Spleen (tissue), 7 donors: Measurements from ENCODE around the gene CREB3L2.

Experiments used
- CTCF ChIP-seq, 11 experiments: fragments of 200-600 bp in 7 of 11; fragments of 450-650 bp in 4 of 11; sonication (generic) in 4 of 11; IDR thresholded peaks in 8 of 11; conservative IDR thresholded peaks in 3 of 11; 1 replicate in 7 of 11; 2 replicates in 4 of 11; pipeline versions ENCODE4 v1.4.0 to v1.8.0; 2016 to 2021; ENCODE audit warnings: antibody characterized with exemption in 11 of 11, inconsistent platforms in 4 of 11, mild to moderate bottlenecking in 1 of 11
- POLR2A ChIP-seq, 3 donors: fragments of 450-650 bp; IDR thresholded peaks; one replicate each; pipeline ENCODE4 v1.5.1; 2017; ENCODE audit warnings: antibody characterized with exemption in 3 of 3, mild to moderate bottlenecking in 1 of 3
- POLR2AphosphoS5 ChIP-seq, 3 donors: sonication (generic); formaldehyde crosslinking; IDR thresholded peaks; one replicate each; pipeline ENCODE4 v1.5.1; 2017; ENCODE audit warnings: antibody characterized with exemption in 3 of 3
- donor health status: DM: no; HTN: no; CAD: no; lungs with moderate emphysema.
- donor health status: DM: no; HTN: no; CAD: no.
- donor health status: DM: no; HTN: no; CAD: no.

DNA sequence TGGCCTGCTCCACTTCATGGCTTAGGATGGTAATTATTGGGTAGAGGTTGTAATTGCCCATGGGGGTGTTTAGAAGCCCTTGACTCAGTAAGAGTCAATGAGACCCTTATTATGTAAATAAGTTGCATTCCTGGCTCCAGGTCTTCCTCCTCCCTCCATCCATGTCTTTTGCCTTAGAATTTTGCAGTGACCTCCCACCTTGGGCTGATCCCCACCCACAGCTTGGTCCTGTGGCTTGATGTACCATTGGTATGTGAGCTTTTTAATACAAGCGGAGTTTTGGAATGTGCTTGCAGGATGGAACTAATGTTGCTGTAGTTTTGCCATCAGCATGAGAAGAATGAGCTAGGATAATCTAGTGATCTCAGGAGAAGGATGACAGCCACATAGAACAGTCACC lies 81.9 kb downstream of the CREB3L2 start:
- TF ChIP-seq CTCF (IDR thresholded peaks at IDR 0.05 in 8 of 11, conservative IDR thresholded peaks at IDR 0.05 in 3 of 11) (no peak), POLR2AphosphoS5 (IDR thresholded peaks at IDR 0.05) (no peak), POLR2A (IDR thresholded peaks at IDR 0.05) (no peak)
